A172 (cell line): ENCODE data around the gene POLDIP3. TPM values are rescaled to one million over a fixed set of nuclear protein-coding genes. Genes with fewer than 3 reads are reported as not detected.

Source experiments
- DNase-seq: peaks from one replicate; pipeline ENCODE4 v3.0.0-alpha.2; 2015; ENCODE audit warnings: low spot score
- total RNA-seq: library from RNA; depleted of rRNA; stranded (reverse); fragments of >200 nt; shearing (Covaris generic); gene quantifications from 2 replicates; pipeline ENCODE4 v1.2.3, GENCODE V29; 2014

Gene POLDIP3
- total RNA-seq, 1 experiment from 2014 or later, result 30.6 TPM

DNA sequence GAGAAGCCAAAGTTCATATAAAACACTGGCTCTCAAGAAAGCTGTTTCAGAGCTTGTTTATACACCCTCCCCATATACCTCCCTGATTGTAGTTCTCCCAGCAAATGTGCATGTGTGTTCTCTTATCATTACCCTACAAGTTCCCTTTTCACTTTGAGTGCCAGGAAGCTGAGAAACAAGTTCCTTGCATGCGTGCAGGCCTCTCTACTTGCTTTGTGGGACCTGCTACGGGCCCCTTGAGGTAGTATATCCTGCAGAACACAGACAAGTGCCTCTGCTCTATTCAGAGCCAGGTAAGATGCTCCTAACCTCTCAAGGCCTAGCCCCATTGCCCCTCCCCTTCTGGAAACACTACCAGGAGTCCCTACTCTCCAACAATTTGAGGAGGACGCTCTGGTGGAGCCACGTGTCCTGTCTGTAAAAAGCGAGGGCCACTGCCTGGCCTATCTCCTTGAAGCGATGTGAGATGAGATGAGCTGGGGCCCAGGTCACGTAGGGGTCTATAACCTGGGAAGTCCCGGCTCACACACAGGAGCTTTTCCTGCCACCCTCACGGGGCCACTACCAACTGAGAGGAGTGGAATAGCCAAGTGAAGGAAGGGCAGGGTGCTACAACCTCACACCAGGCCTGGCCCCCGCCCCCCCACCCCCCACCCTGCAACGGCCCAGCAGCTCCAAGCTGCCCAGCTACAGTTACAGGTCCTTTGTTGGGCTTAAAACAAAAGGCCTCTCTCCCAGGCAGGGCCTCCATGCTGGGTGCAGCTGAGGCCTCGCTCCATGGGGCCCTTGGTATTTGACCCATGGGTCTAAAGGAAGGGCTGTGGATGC is 28.3 kb upstream of the POLDIP3 start:
- no peak for DNase-seq

GRCh38 chr22:42641801-42642413 is 27.2 kb upstream of the POLDIP3 start:
- no peak for DNase-seq

- no peak for DNase-seq
Observed at GRCh38 chr22:42639541-42640241, 25.0 kb upstream of the POLDIP3 start.

- no peak for DNase-seq
Observed at GRCh38 chr22:42637555-42637954, 22.9 kb upstream of the POLDIP3 start.

GRCh38 chr22:42636506-42636905 is 21.8 kb upstream of the POLDIP3 start:
- no peak for DNase-seq

GRCh38 chr22:42635531-42635930 is 20.8 kb upstream of the POLDIP3 start:
- peak; percentile 90 for DNase-seq

GRCh38 chr22:42633013-42633412 is 18.3 kb upstream of the POLDIP3 start:
- no peak for DNase-seq

DNA sequence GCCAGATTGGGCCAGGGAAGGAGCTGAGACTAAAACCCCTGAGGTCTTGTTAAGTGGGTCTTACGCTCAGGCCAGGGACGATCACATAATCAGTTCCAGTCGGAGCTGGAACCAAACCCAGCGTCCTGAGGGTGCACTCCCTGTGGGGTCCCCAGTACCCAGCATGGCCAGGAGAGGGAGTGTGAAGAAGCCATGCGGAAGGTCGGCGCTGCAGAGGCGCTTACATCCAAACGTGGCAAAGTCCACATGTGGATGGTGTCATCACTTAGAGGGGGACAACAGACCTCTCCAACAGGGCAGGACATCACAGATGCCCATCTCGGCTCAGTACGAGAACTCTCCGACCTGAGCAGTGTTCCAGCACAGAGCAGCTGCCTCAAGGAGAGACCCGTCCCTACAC is 17.4 kb upstream of the POLDIP3 start:
- DNase-seq, result no peak

GRCh38 chr22:42630901-42631602 is 16.4 kb upstream of the POLDIP3 start:
- peak; percentile 70 for DNase-seq

DNA sequence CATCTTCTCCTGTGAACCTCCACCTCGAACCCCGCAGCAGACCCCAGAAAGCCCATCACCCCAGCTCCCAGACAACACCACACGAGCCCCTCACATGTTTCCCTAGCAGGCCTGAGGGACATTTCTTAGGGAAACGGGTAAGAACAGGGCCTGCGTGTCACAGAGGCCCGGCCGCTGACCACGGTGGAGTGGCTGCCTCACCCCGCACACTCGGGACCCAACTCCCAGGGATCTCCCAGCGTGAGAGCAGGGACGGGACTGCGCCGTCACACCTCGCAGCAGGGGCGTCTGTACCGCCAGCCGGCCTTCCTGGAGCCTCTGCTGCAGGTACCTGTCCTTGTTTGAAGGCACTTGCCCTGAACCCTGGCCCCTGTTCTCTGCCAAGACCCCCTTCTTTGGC is 15.5 kb upstream of the POLDIP3 start:
- DNase-seq, result no peak

GRCh38 chr22:42627981-42628380 is 13.3 kb upstream of the POLDIP3 start:
- no peak for DNase-seq

DNA sequence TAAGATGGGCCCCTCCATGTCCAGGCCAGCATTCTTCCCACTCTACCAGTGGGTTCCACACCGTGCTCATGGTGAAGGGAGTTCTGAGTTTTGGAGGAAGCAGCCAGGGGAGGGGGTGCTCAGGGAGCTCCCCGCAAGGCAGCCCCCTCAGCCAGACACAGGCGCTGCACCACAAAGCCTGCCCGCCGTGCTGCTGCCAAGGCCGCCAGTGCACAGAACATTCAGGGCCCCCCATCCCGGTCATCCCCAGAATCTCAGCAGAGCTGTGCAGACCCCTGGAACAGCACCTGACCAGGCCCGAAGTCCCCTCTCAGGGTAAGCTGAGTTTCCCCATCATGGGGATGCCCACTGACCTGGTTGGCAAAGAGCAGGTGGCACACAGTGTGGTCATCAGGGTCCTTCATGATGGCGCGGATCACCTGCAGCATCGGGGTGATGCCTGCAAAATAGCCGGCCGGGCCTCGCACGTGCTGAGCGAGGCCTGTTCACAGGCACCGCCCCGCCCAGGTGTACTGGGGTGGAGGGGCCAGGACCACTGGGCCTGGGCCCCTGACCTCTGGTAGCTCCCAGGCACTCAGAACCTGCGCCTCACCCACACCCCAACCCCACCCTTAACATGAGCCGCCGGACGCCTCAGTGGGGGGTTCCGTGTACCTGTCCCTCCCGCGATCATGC is 12.4 kb upstream of the POLDIP3 start:
- no peak for DNase-seq

- DNase-seq, result no peak
Observed at GRCh38 chr22:42626431-42626830, 11.7 kb upstream of the POLDIP3 start.

GRCh38 chr22:42625416-42625815 is 10.7 kb upstream of the POLDIP3 start:
- DNase-seq, result no peak

- DNase-seq, result no peak
Observed at GRCh38 chr22:42624551-42625106, 9.9 kb upstream of the POLDIP3 start.

- DNase-seq, result no peak
Observed at GRCh38 chr22:42623756-42624441, 9.2 kb upstream of the POLDIP3 start.

DNA sequence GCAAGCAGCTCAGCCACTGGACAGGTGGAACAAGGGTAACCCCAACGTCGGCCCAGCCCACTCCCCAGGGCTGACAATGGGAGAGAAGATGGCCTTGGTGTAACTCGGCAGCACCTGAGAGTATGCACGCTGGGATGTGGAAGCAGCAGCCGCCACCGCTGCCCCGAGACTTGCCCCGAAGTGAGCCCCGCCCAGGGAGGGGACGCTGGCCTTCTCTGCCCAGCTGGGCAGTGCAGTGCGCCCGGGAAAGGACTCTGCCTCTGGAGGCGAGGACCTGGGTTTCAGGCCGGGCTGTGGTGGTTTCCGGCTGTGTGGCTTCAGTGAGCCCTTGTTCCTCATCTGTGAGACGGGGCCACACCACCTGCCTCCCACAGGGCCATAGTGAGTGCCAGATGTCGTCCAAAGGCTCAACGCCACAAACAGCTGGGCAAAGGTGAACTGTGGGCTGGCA is 8.6 kb upstream of the POLDIP3 start:
- DNase-seq, result no peak

DNA sequence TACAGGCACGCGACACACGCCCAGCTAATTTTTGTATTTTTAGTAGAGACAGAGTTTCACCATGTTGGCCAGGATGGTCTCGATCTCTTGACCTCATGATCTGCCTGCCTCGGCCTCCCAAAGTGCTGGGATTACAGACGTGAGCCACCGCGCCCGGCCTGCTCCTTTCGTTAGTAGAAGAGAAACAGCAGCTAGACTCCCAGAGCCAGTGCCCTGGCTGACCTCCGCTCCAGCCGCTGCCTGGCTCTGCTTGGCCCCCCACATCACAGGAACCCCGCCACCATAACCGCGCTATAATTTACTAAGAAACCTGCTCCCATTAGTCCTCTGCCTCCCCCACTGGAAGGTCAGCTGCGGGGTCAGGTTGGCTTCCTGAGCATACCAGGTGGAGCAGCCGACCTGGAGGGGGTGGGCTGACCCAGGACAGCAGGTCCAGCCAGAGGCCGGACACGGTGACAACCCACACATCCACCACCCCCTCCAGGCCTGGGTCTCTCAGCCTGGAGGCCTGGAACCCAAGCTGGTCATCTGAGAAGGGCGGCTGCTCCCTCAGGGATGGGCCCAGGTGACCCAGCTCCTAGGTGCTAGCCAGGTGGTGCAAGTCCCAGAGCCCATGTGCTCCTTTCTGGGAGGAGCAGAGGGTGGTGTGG is 7.5 kb upstream of the POLDIP3 start:
- no peak for DNase-seq

- peak; percentile 49 for DNase-seq
Observed at GRCh38 chr22:42621505-42622002, 6.9 kb upstream of the POLDIP3 start.

DNA sequence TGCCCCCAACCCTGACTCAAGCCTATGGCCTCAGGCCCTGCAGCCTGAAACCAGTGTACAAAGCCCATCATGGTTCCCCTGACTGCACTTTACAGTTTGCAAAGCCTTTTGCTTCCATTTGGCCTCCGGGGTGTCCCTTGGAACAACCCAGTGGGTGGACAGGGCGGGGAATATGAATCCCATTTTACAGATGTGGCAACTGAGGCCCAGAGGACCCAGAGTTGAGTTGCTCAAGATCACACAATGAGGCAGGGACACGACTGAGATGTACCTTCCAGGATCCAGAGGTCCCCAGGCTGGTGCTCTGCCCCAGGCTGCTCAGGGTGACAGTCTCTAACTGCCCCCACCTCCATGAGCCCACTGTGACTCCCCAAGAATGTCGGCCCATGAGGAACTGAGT is 5.4 kb upstream of the POLDIP3 start:
- DNase-seq, result no peak
